ENCODE results near the gene SRD5A1.
A peak's percentile ranks its signal among the peaks of the same experiment; 100 is the strongest.

GRCh38 chr5:6595405-6595804, 37.8 kb upstream of the SRD5A1 start:
- no peak for TF ChIP-seq RAD21 (IDR thresholded peaks at IDR 0.05; ENCODE audit: low read depth)
- 0 out of 2 replicates have a peak, but pooled peaks have one; percentile 14 for TF ChIP-seq ZFX (IDR thresholded peaks at IDR 0.05)
- TF ChIP-seq CTCF (IDR thresholded peaks at IDR 0.05 in 2 of 3, conservative IDR thresholded peaks at IDR 0.05 in 1 of 3; ENCODE audit: borderline replicate concordance in 1 of 3, insufficient read depth in 1 of 3, low read depth in 2 of 3, low read length in 2 of 3) = no peak
- no peak for TF ChIP-seq SIN3A (IDR thresholded peaks at IDR 0.05; ENCODE audit: low read depth)
- no peak for TF ChIP-seq REST (IDR thresholded peaks at IDR 0.05; ENCODE audit: low read depth)
- TF ChIP-seq POLR2AphosphoS5 (IDR thresholded peaks at IDR 0.05; ENCODE audit: low read depth, low read length) = no peak
- no peak for TF ChIP-seq SRF (IDR thresholded peaks at IDR 0.05; ENCODE audit: low read depth)
- no peak for TF ChIP-seq POLR2A (IDR thresholded peaks at IDR 0.05; ENCODE audit: borderline replicate concordance, extremely low read depth, insufficient read depth, insufficient read length)
- no peak for TF ChIP-seq EGR1 (IDR thresholded peaks at IDR 0.05; ENCODE audit: low read depth)
- TF ChIP-seq EZH2 (IDR thresholded peaks at IDR 0.05) = no peak

Data from HCT116 (cell line).